ENCODE data around the gene TK2. TPM values are rescaled to one million over a fixed set of nuclear protein-coding genes. Genes with fewer than 3 reads are reported as not detected.
A peak's percentile ranks its signal among the peaks of the same experiment; 100 is the strongest.

The TK2 gene
- polyA plus RNA-seq, 3 donors, result 29.8 to 38.9 (median 32.4) TPM

DNA sequence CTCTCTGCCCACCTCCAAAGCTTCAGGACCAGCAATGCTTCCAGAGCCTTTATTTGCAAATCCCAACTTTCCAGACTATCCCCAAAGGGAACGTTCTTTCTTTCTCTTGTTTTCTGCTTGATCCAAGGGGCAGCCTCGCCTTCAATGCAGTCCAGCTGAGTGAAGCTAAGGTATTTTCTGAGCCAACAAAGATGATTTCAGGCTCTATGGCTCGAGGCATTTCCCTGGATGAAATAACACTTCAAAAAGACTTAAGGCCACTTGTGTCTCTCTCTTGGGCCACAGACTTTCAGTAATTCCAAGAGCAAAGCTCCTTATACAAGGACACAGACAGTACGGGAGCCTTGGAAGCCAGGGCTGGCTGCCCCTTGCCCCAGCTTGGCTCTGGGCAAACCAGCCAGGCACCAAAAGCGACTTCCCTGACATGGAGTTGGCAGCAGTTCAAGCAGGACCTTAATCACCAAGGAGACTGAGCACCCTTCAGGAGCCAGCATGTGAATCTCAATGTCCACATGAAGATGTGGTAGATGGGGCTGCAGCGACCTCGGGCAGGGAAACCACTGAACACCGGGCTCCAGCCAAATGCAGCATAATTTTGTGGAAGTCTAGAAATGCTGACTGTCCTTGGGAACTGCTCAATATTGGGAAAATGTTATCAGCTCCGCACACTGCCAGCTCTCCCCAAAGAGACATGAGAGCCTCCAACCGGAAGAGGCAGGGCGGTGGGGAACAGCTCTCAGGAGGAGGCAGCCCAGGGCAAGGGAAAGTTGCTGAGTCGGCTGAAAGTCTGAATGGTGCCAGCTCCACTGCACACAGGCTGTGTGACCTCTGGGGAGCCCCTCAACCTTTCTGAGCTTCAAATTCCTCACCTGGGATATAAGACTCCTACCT is 39.0 kb downstream of the TK2 start:
- no peaks in the 10 kb centered on the region for H3K9me3 ChIP-seq (replicated peaks in 1 of 2; ENCODE audit: control insufficient read depth in 1 of 2, insufficient read depth in 1 of 2, low read length in 2 of 2)
- peaks cover 74 to 83% of the 10 kb centered on the region in 2 donors for H3K36me3 Mint-ChIP-seq
- H3K9ac ChIP-seq (ENCODE audit: insufficient read depth, low read length, poor library complexity, severe bottlenecking), result no peak overlapping the region
- peaks cover 49% of the 10 kb centered on the region for H3K4me1 Mint-ChIP-seq
- no peak for DNase-seq
- H3K27me3 Mint-ChIP-seq (ENCODE audit: low read depth in 3 of 3), result peaks cover 0 to 2% (median 0%) of the 10 kb centered on the region in 3 donors
- peaks cover 3% of the 10 kb centered on the region for H3K79me2 ChIP-seq (ENCODE audit: insufficient read depth, low read length)
- no peak overlapping the region for H3K4me2 ChIP-seq (replicated peaks; ENCODE audit: extremely low read depth, low read length, poor library complexity, severe bottlenecking)
- H3K27me3 ChIP-seq (ENCODE audit: control insufficient read depth in 2 of 2, insufficient read depth in 2 of 2, low read length in 2 of 2), result no peaks in the 10 kb centered on the region
- peaks cover 38 to 46% of the 10 kb centered on the region in 2 donors for H3K4me1 ChIP-seq (ENCODE audit: control insufficient read depth in 1 of 2, insufficient read depth in 2 of 2, low read length in 2 of 2)
- H3K27ac ChIP-seq (ENCODE audit: low read depth in 1 of 2, low read length in 2 of 2), result no peak overlapping the region
- H3K27ac Mint-ChIP-seq, result peak overlapping the region in 1 of 7 donors; percentile 57
- no peak overlapping the region for H3K4me3 Mint-ChIP-seq
- H3K36me3 ChIP-seq (replicated peaks in 1 of 2; ENCODE audit: control insufficient read depth in 1 of 2, insufficient read depth in 2 of 2, low read length in 2 of 2), result peaks cover 38 to 67% of the 10 kb centered on the region in 2 donors
- 86% methylated on average over 12 of the region's 12 CpGs for WGBS (ENCODE audit: insufficient coverage)
- H4K20me1 ChIP-seq (ENCODE audit: insufficient read depth, low read length), result no peaks in the 10 kb centered on the region
- intact Hi-C loops (cut with micrococcal nuclease), result loop anchor here in 1 of 2 donors (10.0 kb wide), 1 partner anchor 306 kb away; no protein-coding TSS in a partner anchor
- H2AFZ ChIP-seq (ENCODE audit: insufficient read depth, low read depth, low read length, poor library complexity, severe bottlenecking), result no peak overlapping the region
- H3K9me3 Mint-ChIP-seq, result no peaks in the 10 kb centered on the region
- H3K4me3 ChIP-seq (replicated peaks in 1 of 3; ENCODE audit: low read depth in 2 of 3, low read length in 3 of 3), result no peak overlapping the region
- TF ChIP-seq CTCF (IDR thresholded peaks at IDR 0.05), result no peak

DNA sequence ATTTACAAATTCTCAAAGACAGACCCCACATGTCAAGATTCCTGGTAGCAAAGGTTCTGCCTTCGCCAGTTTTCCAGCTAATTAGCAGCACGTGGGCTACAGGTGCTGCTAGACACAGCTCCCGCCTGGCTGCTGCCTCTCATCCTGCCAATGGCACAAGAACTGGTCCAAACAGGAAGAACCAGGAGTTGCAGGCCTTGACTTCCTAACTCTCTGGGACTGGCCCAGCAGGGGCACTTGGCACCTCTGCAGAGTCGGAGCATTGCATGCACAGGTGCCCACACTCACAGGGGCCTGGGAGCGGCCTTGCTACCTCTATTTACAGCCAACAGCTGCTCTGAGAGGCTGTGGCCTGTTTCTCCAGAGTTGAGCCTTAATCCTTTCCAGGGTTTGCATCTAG is 39.6 kb downstream of the TK2 start:
- Histone ChIP-seq H3K9me3 (replicated peaks in 1 of 2; ENCODE audit: control insufficient read depth in 1 of 2, insufficient read depth in 1 of 2, low read length in 2 of 2) (no peaks in the 10 kb centered on the region), H3K4me3 (replicated peaks in 1 of 3; ENCODE audit: low read depth in 2 of 3, low read length in 3 of 3) (no peak overlapping the region), H3K36me3 (replicated peaks in 1 of 2; ENCODE audit: control insufficient read depth in 1 of 2, insufficient read depth in 2 of 2, low read length in 2 of 2) (peaks cover 38 to 67% of the 10 kb centered on the region in 2 donors), H3K4me2 (replicated peaks; ENCODE audit: extremely low read depth, low read length, poor library complexity, severe bottlenecking) (no peak overlapping the region), H3K79me2 (ENCODE audit: insufficient read depth, low read length) (peaks cover 2% of the 10 kb centered on the region), H3K4me1 (ENCODE audit: control insufficient read depth in 1 of 2, insufficient read depth in 2 of 2, low read length in 2 of 2) (peaks cover 32 to 39% of the 10 kb centered on the region in 2 donors), H3K9ac (ENCODE audit: insufficient read depth, low read length, poor library complexity, severe bottlenecking) (no peak overlapping the region), H3K27me3 (ENCODE audit: control insufficient read depth in 2 of 2, insufficient read depth in 2 of 2, low read length in 2 of 2) (no peaks in the 10 kb centered on the region), H4K20me1 (ENCODE audit: insufficient read depth, low read length) (no peaks in the 10 kb centered on the region), H3K27ac (ENCODE audit: low read depth in 1 of 2, low read length in 2 of 2) (no peak overlapping the region), H2AFZ (ENCODE audit: insufficient read depth, low read depth, low read length, poor library complexity, severe bottlenecking) (no peak overlapping the region)
- H3K27ac Mint-ChIP-seq, result no peak overlapping the region
- H3K36me3 Mint-ChIP-seq, result peaks cover 71 to 79% of the 10 kb centered on the region in 2 donors
- TF ChIP-seq CTCF (IDR thresholded peaks at IDR 0.05), result no peak
- 90% methylated on average over 5 of the region's 5 CpGs for WGBS (ENCODE audit: insufficient coverage)
- H3K4me3 Mint-ChIP-seq, result no peak overlapping the region
- H3K4me1 Mint-ChIP-seq, result peaks cover 43% of the 10 kb centered on the region
- DNase-seq, result no peak
- intact Hi-C loops (cut with micrococcal nuclease), result loop anchor here in 1 of 2 donors (10.0 kb wide), 1 partner anchor 305 kb away; no protein-coding TSS in a partner anchor
- peaks cover 0 to 2% (median 0%) of the 10 kb centered on the region in 3 donors for H3K27me3 Mint-ChIP-seq (ENCODE audit: low read depth in 3 of 3)
- no peaks in the 10 kb centered on the region for H3K9me3 Mint-ChIP-seq

Measured in CD14-positive monocyte (primary cell).